Activated CD4-positive, alpha-beta T cell treated with anti-CD3 and anti-CD28 coated beads, Interleukin-2, amount 50 U/mL, for 4 hours (primary cell): ENCODE measurements around the gene NUDT14.

ENCODE experiments used
- DNase-seq, 2 experiments: peaks; one replicate each; pipeline ENCODE4 v3.0.0-alpha.2; 2020

The NUDT14 gene

GRCh38 chr14:105123981-105124765, 56.9 kb downstream of the NUDT14 start:
- DNase-seq: no peak

- DNase-seq: no peak
These were observed 57.9 kb downstream of the NUDT14 start for GRCh38 chr14:105123064-105123665.
